H7 (cell line): ENCODE measurements around the gene REV1. TPM values are rescaled to one million over a fixed set of nuclear protein-coding genes. Genes with fewer than 3 reads are reported as not detected.
A peak's percentile ranks its signal among the peaks of the same experiment; 100 is the strongest.

ENCODE experiments used
- DNase-seq: peaks from one replicate; pipeline ENCODE4 v3.0.0; 2012
- H3K27me3 ChIP-seq: 2 replicates; pipeline ENCODE4 v1.6.0; 2011; ENCODE audit warnings: mild to moderate bottlenecking, low read length; ENCODE audit not compliant: control insufficient read depth, insufficient read depth
- H3K36me3 ChIP-seq: replicated peaks from 2 replicates; pipeline ENCODE4 v1.5.1; 2011; ENCODE audit warnings: low read length; ENCODE audit not compliant: control insufficient read depth, insufficient read depth
- H3K4me3 ChIP-seq: 2 replicates; pipeline ENCODE4 v1.5.1; 2011; ENCODE audit warnings: low read depth, mild to moderate bottlenecking, control low read depth, low read length, moderate library complexity; ENCODE audit not compliant: insufficient read depth
- total RNA-seq: library from RNA; depleted of rRNA; stranded (reverse); fragments of >200 nt; shearing (Covaris generic); gene quantifications from 2 replicates; pipeline ENCODE4 v1.2.3, GENCODE V29; 2014

The REV1 gene
- total RNA-seq, 1 experiment from 2014 or later: 21.1 TPM

GRCh38 chr2:99495115-99495860, 5.5 kb upstream of the REV1 start:
- no peak for DNase-seq
- H3K27me3 ChIP-seq: no peaks in the 10 kb centered on the region
- H3K4me3 ChIP-seq: no peak overlapping the region
- H3K36me3 ChIP-seq: no peaks in the 10 kb centered on the region

DNA sequence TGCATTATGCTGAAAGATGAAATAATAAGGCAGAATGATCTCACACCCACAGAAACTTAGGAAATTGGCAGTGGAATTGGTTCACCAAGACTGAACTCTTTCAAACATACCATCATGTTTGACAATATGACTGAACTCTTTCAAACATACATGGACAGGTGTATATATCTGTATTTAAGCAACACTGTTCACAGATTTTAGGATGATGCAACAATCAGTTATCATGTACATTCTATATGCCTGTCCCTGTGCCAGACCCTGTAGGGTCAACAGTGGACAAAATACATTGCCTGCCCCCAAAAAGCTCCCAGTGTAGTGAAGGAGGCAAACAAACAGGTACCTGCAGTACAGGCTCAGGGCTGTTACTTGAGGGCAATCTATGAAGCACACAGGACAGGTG, 2.9 kb upstream of the REV1 start:
- Histone ChIP-seq H3K4me3 (no peak overlapping the region), H3K36me3 (no peaks in the 10 kb centered on the region), H3K27me3 (no peaks in the 10 kb centered on the region)
- no peak for DNase-seq

GRCh38 chr2:99490623-99491461, 1.0 kb upstream of the REV1 start:
- H3K4me3 ChIP-seq: peak overlapping the region; percentile 85
- DNase-seq: no peak
- H3K36me3 ChIP-seq: no peaks in the 10 kb centered on the region
- H3K27me3 ChIP-seq: no peaks in the 10 kb centered on the region

DNA sequence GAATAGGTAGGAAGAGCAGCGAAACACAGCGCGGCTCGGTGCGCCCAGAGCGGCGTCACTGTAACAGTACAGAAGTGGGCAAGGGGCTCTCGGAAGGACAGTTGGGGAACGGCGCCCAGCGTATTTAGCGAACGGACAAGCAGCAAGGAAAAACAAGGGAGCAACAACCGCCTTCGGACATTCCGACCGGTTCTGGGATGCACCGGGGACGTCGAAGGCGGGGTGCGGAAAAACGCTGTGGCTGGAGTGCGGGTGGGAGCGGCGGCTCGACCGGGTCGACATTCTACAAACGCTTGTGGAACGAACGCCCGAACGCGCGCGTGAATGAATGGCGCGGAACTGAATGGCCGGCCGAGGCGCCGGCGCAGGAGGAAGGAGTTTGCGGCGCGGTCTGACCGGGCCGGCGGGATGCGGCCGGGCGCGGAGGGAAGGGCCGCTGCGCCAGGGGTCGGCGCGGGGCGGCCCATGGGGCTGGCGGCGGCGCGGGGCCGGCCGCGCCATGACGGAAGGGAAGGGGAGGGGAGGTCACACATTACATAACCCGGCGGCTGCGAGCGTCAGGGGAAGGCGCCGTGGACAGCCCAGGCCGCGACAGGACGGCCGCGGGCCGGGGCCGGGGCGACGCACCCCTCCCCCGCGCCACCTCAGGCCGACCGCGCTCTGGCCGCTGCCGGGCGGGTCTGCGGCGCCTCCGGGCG, 605 bp downstream of the REV1 start:
- Histone ChIP-seq H3K27me3 (no peaks in the 10 kb centered on the region), H3K36me3 (no peaks in the 10 kb centered on the region), H3K4me3 (peak overlapping the region; percentile 85)
- peak; percentile 47 for DNase-seq

GRCh38 chr2:99488539-99489062, 1.2 kb downstream of the REV1 start:
- H3K27me3 ChIP-seq: no peaks in the 10 kb centered on the region
- DNase-seq: peak; percentile 11
- H3K36me3 ChIP-seq: no peaks in the 10 kb centered on the region
- peak overlapping the region; percentile 85 for H3K4me3 ChIP-seq

DNA sequence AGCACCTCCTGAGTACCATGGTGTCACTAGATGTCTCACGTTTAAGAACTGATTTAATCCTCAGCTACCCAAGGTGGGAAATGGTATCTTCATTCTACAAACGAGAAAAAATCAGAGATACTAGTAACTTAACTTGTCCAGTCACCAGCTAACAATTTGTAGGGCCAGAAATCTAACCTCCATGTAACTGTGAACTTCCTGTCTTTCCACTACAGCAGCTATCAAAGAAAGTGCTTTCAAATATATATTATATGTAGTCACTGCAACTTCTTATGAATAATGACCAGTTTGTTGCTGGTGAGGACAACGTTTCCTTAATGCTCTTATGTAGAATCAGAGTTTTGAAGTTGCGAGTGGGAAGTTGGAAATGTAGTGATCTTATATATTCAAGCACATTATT, 1.9 kb downstream of the REV1 start:
- Histone ChIP-seq H3K36me3 (no peaks in the 10 kb centered on the region), H3K27me3 (no peaks in the 10 kb centered on the region), H3K4me3 (no peak overlapping the region)
- no peak for DNase-seq

DNA sequence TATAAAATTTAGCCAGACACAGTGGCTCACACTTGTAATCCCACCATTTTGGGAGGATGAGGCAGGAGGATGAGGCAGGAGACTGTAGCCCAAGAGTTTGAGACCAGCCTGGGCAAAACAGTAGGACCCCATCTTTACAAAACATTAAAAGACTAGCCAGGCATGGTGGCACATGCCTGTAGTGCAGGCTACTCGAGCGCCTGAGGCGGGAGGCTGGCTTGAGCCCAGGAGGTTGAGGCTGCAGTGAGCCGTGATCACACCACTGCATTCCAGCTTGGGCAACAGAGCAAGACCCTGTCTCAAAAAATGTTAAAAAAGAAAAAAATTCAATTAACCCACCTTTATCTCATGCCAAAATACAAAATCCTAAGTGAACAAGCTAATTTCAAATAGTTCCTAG, 4.0 kb downstream of the REV1 start:
- no peak for DNase-seq
- Histone ChIP-seq H3K4me3 (no peak overlapping the region), H3K36me3 (no peaks in the 10 kb centered on the region), H3K27me3 (no peaks in the 10 kb centered on the region)

DNA sequence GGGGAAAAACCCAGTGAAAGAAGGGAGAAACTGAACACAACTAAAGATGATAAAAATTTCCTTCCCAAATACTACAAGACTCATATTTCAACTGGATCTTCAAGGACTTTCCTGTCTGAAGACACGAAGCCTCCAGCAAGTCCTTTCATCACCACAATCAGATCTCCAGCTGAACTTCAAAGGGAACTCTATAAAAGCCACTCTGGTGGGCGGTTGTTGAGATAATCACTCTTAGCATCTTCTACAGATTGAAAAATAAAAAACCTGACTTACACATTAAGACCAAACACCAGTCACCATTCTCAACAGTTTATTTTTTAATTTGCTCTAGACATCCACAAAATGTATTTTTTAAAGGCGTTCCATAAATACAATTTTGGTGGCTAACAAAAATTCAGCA, 4.4 kb downstream of the REV1 start:
- DNase-seq: no peak
- H3K27me3 ChIP-seq: no peaks in the 10 kb centered on the region
- no peak overlapping the region for H3K4me3 ChIP-seq
- H3K36me3 ChIP-seq: no peaks in the 10 kb centered on the region

GRCh38 chr2:99484205-99484604, 5.6 kb downstream of the REV1 start:
- H3K4me3 ChIP-seq: no peak overlapping the region
- no peaks in the 10 kb centered on the region for H3K27me3 ChIP-seq
- no peaks in the 10 kb centered on the region for H3K36me3 ChIP-seq
- DNase-seq: no peak

GRCh38 chr2:99481941-99482340, 7.9 kb downstream of the REV1 start:
- Histone ChIP-seq H3K4me3 (no peak overlapping the region), H3K36me3 (no peaks in the 10 kb centered on the region), H3K27me3 (no peaks in the 10 kb centered on the region)
- peak; percentile 28 for DNase-seq

GRCh38 chr2:99481527-99481926, 8.3 kb downstream of the REV1 start:
- Histone ChIP-seq H3K36me3 (peaks cover 2% of the 10 kb centered on the region; the same call in 1 of the 2 replicates), H3K27me3 (no peaks in the 10 kb centered on the region), H3K4me3 (no peak overlapping the region)
- DNase-seq: no peak

GRCh38 chr2:99480390-99480789, 9.4 kb downstream of the REV1 start:
- H3K36me3 ChIP-seq: peaks cover 2% of the 10 kb centered on the region; the same call in 1 of the 2 replicates
- no peak for DNase-seq
- H3K4me3 ChIP-seq: no peak overlapping the region
- H3K27me3 ChIP-seq: no peaks in the 10 kb centered on the region

- Histone ChIP-seq H3K27me3 (no peaks in the 10 kb centered on the region), H3K4me3 (no peak overlapping the region), H3K36me3 (peaks cover 2% of the 10 kb centered on the region; the same call in 1 of the 2 replicates)
- DNase-seq: no peak
These were observed 11.2 kb downstream of the REV1 start for GRCh38 chr2:99478632-99479031.

- Histone ChIP-seq H3K27me3 (no peaks in the 10 kb centered on the region), H3K36me3 (peaks cover 2% of the 10 kb centered on the region; the same call in 1 of the 2 replicates), H3K4me3 (no peak overlapping the region)
- DNase-seq: no peak
These were observed 12.8 kb downstream of the REV1 start for GRCh38 chr2:99477054-99477453.
